HG03060 (cell line): ENCODE results near the gene FCN3.

ENCODE experiments used
- ATAC-seq: cut with Tn5 transposase; IDR thresholded peaks from one replicate; pipeline ENCODE4 v1.9.1; 2021; ENCODE audit warnings: low read depth, moderate number of reproducible peaks; ENCODE audit not compliant: unreplicated experiment

Gene FCN3

GRCh38 chr1:27361044-27361402 is 13.6 kb downstream of the FCN3 start:
- ATAC-seq = no peak

- no peak for ATAC-seq
Measured at GRCh38 chr1:27360159-27361043, 14.2 kb downstream of the FCN3 start.

- no peak for ATAC-seq
Measured at GRCh38 chr1:27359822-27360158, 14.8 kb downstream of the FCN3 start.

- ATAC-seq = no peak
Measured at GRCh38 chr1:27358928-27359313, 15.7 kb downstream of the FCN3 start.

- ATAC-seq = no peak
Measured at GRCh38 chr1:27358038-27358927, 16.3 kb downstream of the FCN3 start.

GRCh38 chr1:27357281-27358037 is 17.2 kb downstream of the FCN3 start:
- no peak for ATAC-seq

GRCh38 chr1:27356619-27357280 is 17.9 kb downstream of the FCN3 start:
- no peak for ATAC-seq

GRCh38 chr1:27356277-27356618 is 18.4 kb downstream of the FCN3 start:
- no peak for ATAC-seq

- ATAC-seq = no peak
Measured at GRCh38 chr1:27355683-27356082, 18.9 kb downstream of the FCN3 start.

- no peak for ATAC-seq
Measured at GRCh38 chr1:27353629-27354028, 21.0 kb downstream of the FCN3 start.

GRCh38 chr1:27353166-27353565 is 21.5 kb downstream of the FCN3 start:
- ATAC-seq = no peak

- ATAC-seq = no peak
Measured at GRCh38 chr1:27351541-27352107, 23.0 kb downstream of the FCN3 start.

GRCh38 chr1:27350663-27351540 is 23.7 kb downstream of the FCN3 start:
- ATAC-seq = no peak

GRCh38 chr1:27349784-27350662 is 24.6 kb downstream of the FCN3 start:
- no peak for ATAC-seq

- no peak for ATAC-seq
Measured at GRCh38 chr1:27348861-27349783, 25.5 kb downstream of the FCN3 start.

- ATAC-seq = no peak
Measured at GRCh38 chr1:27346991-27347624, 27.5 kb downstream of the FCN3 start.

- ATAC-seq = no peak
Measured at GRCh38 chr1:27346357-27346756, 28.3 kb downstream of the FCN3 start.
